RWPE2 (cell line): ENCODE results near the gene TAS1R2.

ENCODE experiments used
- ATAC-seq: fragments of 200-7000 bp; cut with Tn5 transposase; 3 replicates; pipeline ENCODE4 v1.9.1; 2021; ENCODE audit warnings: low read depth
- DNase-seq: peaks from one replicate; pipeline ENCODE4 v3.0.0-alpha.2; 2020; ENCODE audit warnings: low spot score
- H3K27ac ChIP-seq: fragments of 450-650 bp; 2 replicates; pipeline ENCODE4 v1.5.1; 2017; ENCODE audit warnings: mild to moderate bottlenecking; ENCODE audit not compliant: poor library complexity, severe bottlenecking
- H3K27me3 ChIP-seq: fragments of 250-450 bp; sonication (Bioruptor Pico); 2 replicates; pipeline ENCODE4 v1.5.1; 2021; ENCODE audit warnings: mild to moderate bottlenecking, moderate library complexity; ENCODE audit not compliant: insufficient read depth, poor library complexity, severe bottlenecking
- H3K36me3 ChIP-seq: fragments of 250-450 bp; sonication (Bioruptor Pico); 2 replicates; pipeline ENCODE4 v1.5.1; 2020; ENCODE audit warnings: low read depth, mild to moderate bottlenecking, moderate library complexity
- H3K4me1 ChIP-seq: fragments of 250-450 bp; sonication (Bioruptor Pico); 2 replicates; pipeline ENCODE4 v1.5.1; 2021; ENCODE audit warnings: mild to moderate bottlenecking, moderate library complexity; ENCODE audit not compliant: insufficient read depth, poor library complexity, severe bottlenecking
- H3K4me3 ChIP-seq: fragments of 250-450 bp; sonication (Bioruptor Pico); 2 replicates; pipeline ENCODE4 v1.5.1; 2021; ENCODE audit warnings: mild to moderate bottlenecking, moderate library complexity; ENCODE audit not compliant: severe bottlenecking
- H3K9me3 ChIP-seq: fragments of 250-450 bp; sonication (Bioruptor Pico); 2 replicates; pipeline ENCODE4 v1.5.1; 2021; ENCODE audit warnings: mild to moderate bottlenecking, moderate library complexity; ENCODE audit not compliant: severe bottlenecking
- CTCF ChIP-seq: fragments of 450-650 bp; IDR thresholded peaks from one replicate; pipeline ENCODE4 v1.5.1; 2017; ENCODE audit warnings: mild to moderate bottlenecking, moderate library complexity; ENCODE audit not compliant: poor library complexity, severe bottlenecking

Gene TAS1R2

GRCh38 chr1:18809953-18810899 is 49.2 kb downstream of the TAS1R2 start:
- no peak overlapping the region for H3K27ac ChIP-seq

GRCh38 chr1:18808550-18808949 is 50.9 kb downstream of the TAS1R2 start:
- no peak for ATAC-seq
- H3K4me1 ChIP-seq: no peaks in the 10 kb centered on the region
- no peaks in the 10 kb centered on the region for H3K9me3 ChIP-seq
- TF ChIP-seq CTCF: no peak
- H3K27me3 ChIP-seq: no peaks in the 10 kb centered on the region
- no peak overlapping the region for H3K27ac ChIP-seq
- H3K36me3 ChIP-seq: no peaks in the 10 kb centered on the region
- DNase-seq: no peak
- no peak overlapping the region for H3K4me3 ChIP-seq

More at GRCh38 chr1:18809953-18810899, 49.2 kb downstream of the TAS1R2 start:
- no peaks in the 10 kb centered on the region for H3K9me3 ChIP-seq
- H3K4me1 ChIP-seq: no peaks in the 10 kb centered on the region
- no peak for TF ChIP-seq CTCF
- ATAC-seq (no peak), DNase-seq (no peak)
- H3K4me3 ChIP-seq: no peak overlapping the region
- H3K27me3 ChIP-seq: no peaks in the 10 kb centered on the region
- no peaks in the 10 kb centered on the region for H3K36me3 ChIP-seq

GRCh38 chr1:18807334-18808063 is 52.0 kb downstream of the TAS1R2 start:
- Histone ChIP-seq H3K27me3 (no peaks in the 10 kb centered on the region), H3K36me3 (no peaks in the 10 kb centered on the region), H3K4me3 (no peak overlapping the region), H3K27ac (no peak overlapping the region), H3K4me1 (no peaks in the 10 kb centered on the region), H3K9me3 (no peaks in the 10 kb centered on the region)
- TF ChIP-seq CTCF: no peak
- DNase-seq (no peak), ATAC-seq (no peak)

- H3K27ac ChIP-seq: no peak overlapping the region
- H3K36me3 ChIP-seq: no peaks in the 10 kb centered on the region
- ATAC-seq (peak; percentile 38; the same call in 1 of the 3 replicates), DNase-seq (no peak)
- no peaks in the 10 kb centered on the region for H3K9me3 ChIP-seq
- no peaks in the 10 kb centered on the region for H3K4me1 ChIP-seq
- no peak for TF ChIP-seq CTCF
- H3K4me3 ChIP-seq: no peak overlapping the region
- H3K27me3 ChIP-seq: no peaks in the 10 kb centered on the region
Measured at GRCh38 chr1:18805925-18806849, 53.3 kb downstream of the TAS1R2 start.
